Mesothelial cell of epicardium (in vitro differentiated cells): Measurements from ENCODE around the gene RNF223. TPM values are rescaled to one million over a fixed set of nuclear protein-coding genes. Genes with fewer than 3 reads are reported as not detected.
"Not testable (repeated sequence)": the region's sequence is repeated elsewhere in the genome, so short reads cannot be mapped to it uniquely, and the experiment has no call there.

Experiments
- DNase-seq, 2 experiments: peaks; one replicate each; pipeline ENCODE4 v3.0.0; 2021; ENCODE audit warnings: low spot score in 2 of 2; ENCODE audit not compliant: unreplicated experiment in 2 of 2
- H3K27ac Mint-ChIP-seq: 2 replicates; pipeline ENCODE4 v1.8.0; 2021; ENCODE audit warnings: mixed read lengths
- H3K27me3 Mint-ChIP-seq: 2 replicates; pipeline ENCODE4 v1.8.0; 2021; ENCODE audit warnings: low read depth, mixed read lengths
- H3K36me3 Mint-ChIP-seq: 2 replicates; pipeline ENCODE4 v1.8.0; 2021; ENCODE audit warnings: mixed read lengths
- H3K4me1 Mint-ChIP-seq: 2 replicates; pipeline ENCODE4 v1.8.0; 2021; ENCODE audit warnings: mixed read lengths
- H3K4me3 Mint-ChIP-seq: 2 replicates; pipeline ENCODE4 v1.8.0; 2021; ENCODE audit warnings: mild to moderate bottlenecking, moderate library complexity, mixed read lengths
- H3K9me3 Mint-ChIP-seq: 2 replicates; pipeline ENCODE4 v1.8.0; 2021; ENCODE audit warnings: mixed read lengths
- CTCF ChIP-seq: fragments of 200-600 bp; sonication (generic); IDR thresholded peaks from one replicate; pipeline ENCODE4 v1.5.0; 2021; ENCODE audit warnings: antibody characterized with exemption; ENCODE audit not compliant: unreplicated experiment
- total RNA-seq: library from RNA; stranded (reverse); gene quantifications from 3 replicates; pipeline ENCODE4 v1.2.1, GENCODE V29; 2021

RNF223 gene
- total RNA-seq, 1 donor from 2014 or later: 0.27 TPM

DNA sequence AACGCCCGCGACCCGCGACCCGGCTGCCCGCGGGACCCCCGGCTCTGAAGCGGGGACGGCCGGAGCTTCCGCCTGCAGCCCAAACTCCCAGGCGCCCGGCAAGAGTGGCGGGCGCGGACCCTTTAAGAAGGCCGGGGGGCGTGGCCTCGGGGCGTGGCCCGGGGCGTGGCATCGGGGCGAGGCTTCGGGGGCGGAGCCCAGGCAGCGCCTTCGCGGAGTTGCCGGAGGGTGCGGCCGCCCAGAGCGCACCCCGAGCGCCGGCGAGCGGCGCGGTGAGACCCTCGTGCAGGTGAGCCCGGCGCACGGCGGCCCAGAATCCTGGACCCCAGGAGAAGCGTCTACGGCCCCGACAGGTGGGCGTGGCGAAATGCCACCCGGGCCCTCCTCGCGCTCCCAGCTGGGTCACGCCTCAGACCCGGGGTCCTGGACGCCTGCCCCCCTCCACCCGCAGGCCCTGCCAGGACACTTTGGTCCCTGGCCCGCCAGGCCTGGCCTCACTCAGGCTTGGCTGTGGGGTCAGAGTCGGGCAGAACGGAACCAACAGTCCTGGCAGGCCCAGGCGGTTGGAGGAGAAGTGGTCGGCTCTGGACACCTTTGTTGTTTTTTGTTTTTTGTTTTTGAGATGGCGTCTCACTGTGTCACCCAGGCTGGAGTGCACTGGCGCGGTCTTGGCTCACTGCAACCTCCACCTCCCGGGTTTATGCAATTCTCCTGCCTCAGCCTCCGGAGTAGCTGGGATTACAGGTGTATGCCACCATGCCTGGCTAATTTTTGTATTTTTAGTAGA lies 14.4 kb downstream of the RNF223 start:
- Mint-ChIP-seq H3K36me3 (peaks cover 5% of the 10 kb centered on the region), H3K4me1 (peaks cover 9% of the 10 kb centered on the region), H3K4me3 (peak overlapping the region; percentile 37), H3K27ac (no peak overlapping the region), H3K27me3 (peaks cover 66% of the 10 kb centered on the region), H3K9me3 (no peaks in the 10 kb centered on the region)
- no peak for TF ChIP-seq CTCF
- peak; percentile 77 to 89 for DNase-seq

- no peaks in the 10 kb centered on the region for H3K9me3 Mint-ChIP-seq
- peaks cover 9% of the 10 kb centered on the region for H3K4me1 Mint-ChIP-seq
- peak overlapping the region; percentile 66 for H3K4me3 Mint-ChIP-seq
- no peak overlapping the region for H3K27ac Mint-ChIP-seq
- H3K27me3 Mint-ChIP-seq: peaks cover 63% of the 10 kb centered on the region
- TF ChIP-seq CTCF: peak; percentile 44
- DNase-seq: no peak
- H3K36me3 Mint-ChIP-seq: peaks cover 5% of the 10 kb centered on the region
Measured at GRCh38 chr1:1058921-1059493, 15.1 kb downstream of the RNF223 start.

GRCh38 chr1:1058088-1058905 lies 15.8 kb downstream of the RNF223 start:
- no peaks in the 10 kb centered on the region for H3K9me3 Mint-ChIP-seq
- H3K4me3 Mint-ChIP-seq: peak overlapping the region; percentile 66
- H3K4me1 Mint-ChIP-seq: peaks cover 9% of the 10 kb centered on the region
- DNase-seq: no peak
- no peak overlapping the region for H3K27ac Mint-ChIP-seq
- H3K36me3 Mint-ChIP-seq: peaks cover 7% of the 10 kb centered on the region
- TF ChIP-seq CTCF: no peak
- peaks cover 60% of the 10 kb centered on the region for H3K27me3 Mint-ChIP-seq

- not testable (repeated sequence) for DNase-seq
Measured at GRCh38 chr1:1057769-1058087, 16.4 kb downstream of the RNF223 start.

GRCh38 chr1:1055841-1056736 lies 18.0 kb downstream of the RNF223 start:
- Mint-ChIP-seq H3K27me3 (peaks cover 42% of the 10 kb centered on the region), H3K27ac (no peak overlapping the region), H3K36me3 (peaks cover 15% of the 10 kb centered on the region), H3K4me1 (peaks cover 9% of the 10 kb centered on the region), H3K9me3 (no peaks in the 10 kb centered on the region), H3K4me3 (no peak overlapping the region)
- no peak for TF ChIP-seq CTCF
- DNase-seq: no peak

More at GRCh38 chr1:1057769-1058087, 16.4 kb downstream of the RNF223 start:
- not testable (repeated sequence) for H3K36me3 Mint-ChIP-seq, H3K27ac Mint-ChIP-seq, H3K4me1 Mint-ChIP-seq, H3K9me3 Mint-ChIP-seq
- Mint-ChIP-seq H3K4me3 (peak overlapping the region; percentile 55), H3K27me3 (peaks cover 55% of the 10 kb centered on the region)
